Transverse colon (tissue), 4 donors: ENCODE measurements around the gene MRPS6. TPM values are rescaled to one million over a fixed set of nuclear protein-coding genes. Genes with fewer than 3 reads are reported as not detected.

Experiments
- DNase-seq: peaks from one replicate; pipeline ENCODE4 v3.0.0-alpha.2; 2019
- H3K27ac ChIP-seq, 4 donors: fragments of 200-600 bp; sonication (generic); 2 replicates each; pipeline ENCODE4 v1.5.1; 2016 to 2018; ENCODE audit warnings: inconsistent platforms in 4 of 4
- H3K27me3 ChIP-seq: fragments of 200-600 bp; sonication (generic); 2 replicates; pipeline ENCODE4 v1.5.1; 2017; ENCODE audit warnings: inconsistent platforms
- H3K36me3 ChIP-seq, 4 donors: fragments of 200-600 bp; sonication (generic); 2 replicates each; pipeline ENCODE4 v1.5.1; 2017 to 2019; ENCODE audit warnings: inconsistent platforms in 4 of 4
- H3K4me1 ChIP-seq, 4 donors: fragments of 200-600 bp; sonication (generic); 2 replicates each; pipeline ENCODE4 v1.5.1; 2017 to 2020; ENCODE audit warnings: inconsistent platforms in 4 of 4
- H3K4me3 ChIP-seq, 4 donors: fragments of 200-600 bp; sonication (generic); 1 replicate in 1 of 4; 2 replicates in 3 of 4; pipeline versions ENCODE4 v1.5.1 to v1.6.1; 2017 to 2019; ENCODE audit warnings: inconsistent platforms in 4 of 4
- H3K9me3 ChIP-seq, 2 donors: fragments of 200-600 bp; sonication (generic); 2 replicates each; pipeline ENCODE4 v1.5.1; 2017 to 2019; ENCODE audit warnings: inconsistent platforms in 2 of 2
- CTCF ChIP-seq, 5 experiments: fragments of 200-600 bp in 3 of 5; fragments of 450-650 bp in 2 of 5; sonication (generic) in 3 of 5; IDR thresholded peaks; 1 replicate in 2 of 5; 2 replicates in 3 of 5; pipeline ENCODE4 v1.5.1; 2016 to 2017; ENCODE audit warnings: antibody characterized with exemption in 5 of 5, inconsistent platforms in 3 of 5, mild to moderate bottlenecking in 2 of 5, moderate library complexity in 1 of 5
- EP300 ChIP-seq: sonication (generic); formaldehyde crosslinking; IDR thresholded peaks from one replicate; pipeline ENCODE4 v1.6.1; 2017; ENCODE audit warnings: antibody characterized with exemption, low read depth
- POLR2A ChIP-seq: fragments of 450-650 bp; IDR thresholded peaks from one replicate; pipeline ENCODE4 v1.6.1; 2016; ENCODE audit warnings: antibody characterized with exemption, mild to moderate bottlenecking, moderate library complexity
- POLR2AphosphoS5 ChIP-seq, 3 donors: sonication (generic); formaldehyde crosslinking; IDR thresholded peaks; one replicate each; pipeline ENCODE4 v1.6.1; 2016; ENCODE audit warnings: antibody characterized with exemption in 3 of 3
- WGBS, 2 donors: methylation state at CpG; one replicate each; pipeline ENCODE4 v1.1.5; 2018; ENCODE audit warnings: low coverage in 1 of 2; 5-methylcytosine and 5-hydroxymethylcytosine counted together
- in situ Hi-C, 4 donors: fragments of 200-750 bp; cut with MboI; loops; one replicate each; pipeline versions ENCODE4 v1.15.0 to v1.15.1; 2017; ENCODE audit warnings: low sequenced_read_pairs in 3 of 4, low pct_ligation_motif_present in 1 of 4, low pct_unique_long_range_greater_than_20kb in 1 of 4
- intact Hi-C: fragments of 100-400 bp; cut with DNase I; formaldehyde crosslinking; loops from one replicate; pipeline ENCODE4 v1.15.1; 2023; ENCODE audit warnings: low total_unique reads
- total RNA-seq, 4 donors: library from RNA; depleted of rRNA; stranded (reverse); fragments of >200 nt; gene quantifications; one replicate each; pipeline ENCODE4 v1.1.0, GENCODE V29; 2016

MRPS6 gene
- total RNA-seq, 4 donors from 2014 or later, result 27.9 to 59.1 (median 35.6) TPM

GRCh38 chr21:34055615-34056014, 17.8 kb upstream of the MRPS6 start:
- Histone ChIP-seq H3K4me3 (no peak overlapping the region), H3K27ac (peak overlapping the region; percentile 79 to 84 (median 82)), H3K4me1 (peaks cover 0 to 14% (median 10%) of the 10 kb centered on the region in 4 donors), H3K9me3 (no peaks in the 10 kb centered on the region), H3K36me3 (no peaks in the 10 kb centered on the region), H3K27me3 (no peaks in the 10 kb centered on the region)
- in situ Hi-C loops, result no loop called here
- TF ChIP-seq EP300 (no peak), POLR2AphosphoS5 (IDR thresholded peaks at IDR 0.05) (peak in 1 of 3 donors; percentile 23), CTCF (IDR thresholded peaks at IDR 0.05) (no peak), POLR2A (no peak)
- DNase-seq, result peak; percentile 75
- intact Hi-C loops, result no loop called here
- 53% methylated on average over 5 of the region's 5 CpGs; no CpG with 5 or more reads in 1 of the 2 donors for WGBS, 2 donors

- DNase-seq, result no peak
- Histone ChIP-seq H3K36me3 (no peaks in the 10 kb centered on the region), H3K27ac (no peak overlapping the region), H3K4me3 (no peak overlapping the region), H3K9me3 (no peaks in the 10 kb centered on the region), H3K4me1 (no peaks in the 10 kb centered on the region), H3K27me3 (no peaks in the 10 kb centered on the region)
- WGBS, 2 donors, result 88 to 95% methylated on average over 3 of the region's 3 CpGs
- no peak for TF ChIP-seq POLR2A
- in situ Hi-C loops, result no loop called here
- intact Hi-C loops, result no loop called here
Observed at GRCh38 chr21:34061983-34062382, 11.4 kb upstream of the MRPS6 start.

DNA sequence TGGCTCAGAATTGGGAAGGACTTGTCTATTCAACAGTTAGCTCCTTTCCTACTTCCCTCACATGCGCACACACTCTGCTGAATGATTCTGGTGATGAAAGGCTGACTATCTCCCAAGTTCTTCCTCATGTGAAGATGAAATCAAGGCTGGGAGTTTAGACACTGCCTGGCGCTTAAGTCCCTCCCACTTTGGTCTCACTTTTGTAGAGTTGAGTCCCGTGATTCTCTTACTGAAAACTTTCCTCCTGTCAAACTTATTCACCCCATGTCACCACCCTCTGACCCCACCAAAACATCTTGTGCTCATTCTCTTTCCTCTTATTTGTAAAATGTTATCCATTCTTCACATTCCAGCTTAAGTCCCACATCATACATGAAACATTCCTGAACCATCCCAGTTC, 8.4 kb upstream of the MRPS6 start:
- Histone ChIP-seq H3K4me3 (no peak overlapping the region), H3K27ac (no peak overlapping the region), H3K36me3 (no peaks in the 10 kb centered on the region), H3K9me3 (no peaks in the 10 kb centered on the region), H3K4me1 (no peaks in the 10 kb centered on the region), H3K27me3 (no peaks in the 10 kb centered on the region)
- WGBS, 2 donors, result 62 to 73% methylated on average over 2 to 3 of the region's 3 CpGs
- intact Hi-C loops, result no loop called here
- in situ Hi-C loops, result no loop called here
- no peak for DNase-seq
- TF ChIP-seq POLR2AphosphoS5 (IDR thresholded peaks at IDR 0.05) (no peak), POLR2A (no peak)

DNA sequence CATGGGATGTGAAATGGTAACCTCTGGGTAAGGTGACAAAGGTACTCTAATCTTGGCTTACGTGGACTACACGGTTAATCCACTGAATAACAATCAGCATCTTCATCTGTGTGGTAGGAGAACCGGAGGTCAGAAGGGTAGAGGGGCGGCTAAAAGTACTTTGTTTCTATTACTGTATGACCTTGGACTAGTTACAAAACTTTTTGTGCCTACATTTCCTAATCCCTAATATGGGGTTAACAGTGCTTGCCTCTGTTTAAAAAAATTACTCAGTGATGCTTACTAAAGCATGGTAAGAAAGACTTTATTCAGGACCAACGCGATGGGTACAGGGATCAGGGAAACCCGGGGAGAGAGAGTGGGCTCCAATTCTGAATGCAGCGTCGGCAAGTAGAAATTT, 1.7 kb upstream of the MRPS6 start:
- no peak overlapping the region for H3K4me3 ChIP-seq
- no peak for TF ChIP-seq POLR2A
- no peak for TF ChIP-seq CTCF (IDR thresholded peaks at IDR 0.05)
- TF ChIP-seq POLR2AphosphoS5 (IDR thresholded peaks at IDR 0.05), result no peak
- no peak for TF ChIP-seq EP300
- intact Hi-C loops, result loop anchor here (5.0 kb wide), 2 partner anchors 56 to 276 kb away; no protein-coding TSS in a partner anchor
- H3K27ac ChIP-seq, result peak overlapping the region in 2 of 4 donors; percentile 94 to 96
- DNase-seq, result no peak
- H3K4me1 ChIP-seq, result peaks cover 3 to 29% (median 22%) of the 10 kb centered on the region in 4 donors
- in situ Hi-C loops, result no loop called here
- WGBS, 2 donors, result 82 to 84% methylated on average over 9 of the region's 9 CpGs
- H3K9me3 ChIP-seq, result no peaks in the 10 kb centered on the region
- no peaks in the 10 kb centered on the region for H3K36me3 ChIP-seq
- H3K27me3 ChIP-seq, result no peaks in the 10 kb centered on the region

DNA sequence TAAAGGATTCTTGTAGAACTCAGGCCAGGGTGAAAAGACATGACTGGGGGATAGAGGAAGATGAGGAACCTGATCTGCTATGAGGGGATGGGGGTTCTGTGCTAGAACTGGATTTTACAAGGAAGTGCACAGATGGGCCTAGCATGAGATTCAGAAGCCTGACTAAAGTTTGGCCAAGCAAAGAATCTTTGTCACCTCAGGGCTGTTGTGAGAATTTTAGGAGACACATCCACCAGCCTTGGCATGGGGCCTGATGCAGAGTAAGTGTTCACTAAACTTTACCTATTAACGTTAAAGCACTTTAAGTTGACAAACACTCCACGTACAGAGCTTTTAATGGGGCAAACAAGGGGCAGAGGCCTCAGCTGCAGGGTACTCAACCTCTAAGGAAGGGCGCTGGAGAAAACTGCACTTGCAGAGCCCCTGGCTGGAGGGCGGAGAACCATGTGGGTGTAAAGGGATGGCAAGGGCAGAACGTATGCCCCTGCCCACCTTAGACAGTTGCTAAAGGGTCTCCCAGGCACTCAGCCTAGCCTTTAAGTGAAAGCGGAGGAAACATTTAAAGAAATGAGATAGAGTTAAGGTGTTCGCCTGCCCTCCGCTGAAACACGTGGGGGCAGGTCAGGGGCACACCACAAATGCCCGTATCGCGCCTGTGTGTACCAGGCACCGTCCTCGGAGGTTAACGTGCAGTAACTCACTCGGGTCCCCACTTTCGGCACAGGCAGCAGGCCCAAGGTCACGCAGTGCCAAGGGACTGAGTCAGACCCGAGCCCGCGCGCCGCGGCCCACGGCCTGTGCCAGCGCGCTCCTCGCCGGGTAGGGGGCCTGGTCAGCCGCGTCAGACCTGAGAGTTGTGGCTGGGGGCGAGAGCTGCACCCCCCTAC, 990 bp upstream of the MRPS6 start:
- intact Hi-C loops (loop anchor here (5.0 kb wide), 2 partner anchors 55 to 275 kb away; no protein-coding TSS in a partner anchor), in situ Hi-C loops (no loop called here)
- TF ChIP-seq POLR2AphosphoS5 (IDR thresholded peaks at IDR 0.05) (no peak), CTCF (IDR thresholded peaks at IDR 0.05) (no peak)
- Histone ChIP-seq H3K27me3 (no peaks in the 10 kb centered on the region), H3K4me1 (peaks cover 7 to 36% (median 30%) of the 10 kb centered on the region in 4 donors), H3K9me3 (no peaks in the 10 kb centered on the region), H3K27ac (peak overlapping the region; percentile 70 to 97 (median 95)), H3K36me3 (no peaks in the 10 kb centered on the region), H3K4me3 (peak overlapping the region; percentile 52 to 91 (median 85))
- WGBS, 2 donors, result 61 to 63% methylated on average over 7 to 32 of the region's 32 CpGs
- DNase-seq, result no peak
